Mesodermal cell (in vitro differentiated cells): Measurements from ENCODE around the gene RNF212.

Source experiments
- H3K27ac ChIP-seq: 2 replicates; pipeline ENCODE4 v1.7.0; 2013; ENCODE audit warnings: mild to moderate bottlenecking, low read depth, low read length, moderate library complexity; ENCODE audit not compliant: severe bottlenecking
- H3K36me3 ChIP-seq: 2 replicates; pipeline ENCODE4 v1.7.1; 2013; ENCODE audit warnings: mild to moderate bottlenecking, low read length, moderate library complexity; ENCODE audit not compliant: control insufficient read depth, insufficient read depth
- H3K4me1 ChIP-seq: one replicate; pipeline ENCODE4 v1.7.1; 2013; ENCODE audit warnings: mild to moderate bottlenecking, low read length; ENCODE audit not compliant: insufficient read depth, control insufficient read depth, poor library complexity, severe bottlenecking
- H3K4me3 ChIP-seq: 2 replicates; pipeline ENCODE4 v1.7.0; 2013; ENCODE audit warnings: low read length, control low read depth, mild to moderate bottlenecking; ENCODE audit not compliant: insufficient read depth, poor library complexity, severe bottlenecking; ENCODE audit errors: extremely low read depth
- H3K9me3 ChIP-seq: 2 replicates; pipeline ENCODE4 v1.7.1; 2013; ENCODE audit warnings: mild to moderate bottlenecking, low read length, moderate library complexity; ENCODE audit not compliant: control insufficient read depth
- WGBS, 2 experiments: methylation state at CpG; one replicate each; pipeline ENCODE4 v1.1.5; 2013; ENCODE audit warnings: missing lambda C conversion rate in 2 of 2; ENCODE audit not compliant: insufficient coverage in 2 of 2; 5-methylcytosine and 5-hydroxymethylcytosine counted together

Gene RNF212

GRCh38 chr4:1062419-1062818, 50.9 kb downstream of the RNF212 start:
- H3K36me3 ChIP-seq, result no peaks in the 10 kb centered on the region
- WGBS, 2 experiments, result 78 to 87% methylated on average over 3 of the region's 7 CpGs
- no peak overlapping the region for H3K4me3 ChIP-seq
- no peak overlapping the region for H3K27ac ChIP-seq
- H3K4me1 ChIP-seq, result no peaks in the 10 kb centered on the region
- H3K9me3 ChIP-seq, result no peaks in the 10 kb centered on the region

DNA sequence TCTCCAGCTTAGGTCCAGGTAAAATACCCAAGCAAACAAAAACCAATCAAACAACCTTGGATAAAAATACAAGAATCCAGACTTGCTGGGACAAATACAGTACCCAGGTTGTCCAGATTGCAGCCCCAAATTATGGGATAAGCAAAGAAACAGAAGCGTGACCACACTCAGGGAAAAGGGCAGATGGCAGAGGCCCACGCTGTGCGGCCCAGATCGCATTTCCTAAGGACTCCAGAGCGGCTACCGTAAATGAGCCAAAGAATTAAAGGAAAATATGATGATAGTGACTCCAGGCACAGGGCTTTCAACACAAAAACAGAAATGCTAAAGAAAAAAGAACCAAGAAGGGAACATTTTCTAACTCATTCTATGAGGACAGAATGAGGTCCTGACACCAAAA, 51.6 kb downstream of the RNF212 start:
- Histone ChIP-seq H3K4me1 (no peaks in the 10 kb centered on the region), H3K36me3 (no peaks in the 10 kb centered on the region), H3K4me3 (no peak overlapping the region), H3K27ac (no peak overlapping the region), H3K9me3 (no peaks in the 10 kb centered on the region)
- WGBS, 2 experiments, result 97 to 100% methylated on average over 6 of the region's 6 CpGs

DNA sequence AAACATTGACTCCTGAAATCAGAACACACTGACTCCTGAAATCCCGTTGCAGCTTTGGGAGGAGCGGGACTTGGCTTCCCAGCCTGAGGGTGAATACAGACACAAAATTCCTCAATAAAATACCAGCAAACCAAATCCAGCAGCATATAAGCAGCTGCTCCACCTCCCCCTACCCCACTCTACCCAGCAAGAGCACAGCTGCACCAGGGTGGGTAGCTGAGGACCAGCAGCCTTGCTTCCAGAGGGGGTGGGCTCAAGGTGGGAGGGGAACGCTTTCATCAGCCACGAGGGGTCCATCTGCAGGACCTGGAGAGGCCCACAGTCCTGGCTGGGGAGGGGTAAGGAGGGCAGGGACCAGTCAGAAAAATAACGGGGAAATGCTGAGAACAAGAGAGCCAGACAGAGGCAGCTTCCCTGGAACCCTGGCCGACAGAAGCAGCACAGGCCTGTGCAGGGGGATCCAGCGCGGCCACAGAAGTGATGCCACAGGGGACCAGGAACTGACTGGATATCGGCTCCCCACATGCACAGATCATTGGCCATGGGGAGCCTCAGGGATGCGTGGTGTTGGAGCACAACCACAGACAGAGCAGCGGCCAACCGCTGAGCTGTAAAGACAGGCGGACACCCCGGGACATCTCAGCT, 52.2 kb downstream of the RNF212 start:
- H3K4me3 ChIP-seq, result no peak overlapping the region
- H3K27ac ChIP-seq, result no peak overlapping the region
- H3K9me3 ChIP-seq, result no peaks in the 10 kb centered on the region
- 86 to 87% methylated on average over 14 of the region's 14 CpGs for WGBS, 2 experiments
- no peaks in the 10 kb centered on the region for H3K36me3 ChIP-seq
- no peaks in the 10 kb centered on the region for H3K4me1 ChIP-seq

DNA sequence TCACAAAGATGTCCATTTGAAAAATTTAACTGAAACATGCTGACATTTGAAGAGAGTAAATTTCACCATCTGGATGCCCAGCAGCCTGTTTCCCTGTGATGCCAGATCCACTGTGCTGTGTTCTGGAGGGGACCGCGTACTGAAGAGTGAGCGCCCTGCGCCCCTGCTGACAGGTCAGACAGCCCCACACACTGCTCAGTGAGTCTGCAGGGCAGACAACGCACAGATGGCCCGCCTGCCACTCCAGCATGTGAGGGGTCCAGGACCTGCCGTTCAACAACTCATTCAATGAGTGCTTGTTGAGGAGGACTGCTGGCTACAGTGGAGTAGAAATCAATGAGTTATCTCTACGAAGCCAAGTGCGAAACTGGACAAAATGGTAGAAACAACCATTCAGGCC, 52.7 kb downstream of the RNF212 start:
- H3K4me1 ChIP-seq, result no peaks in the 10 kb centered on the region
- H3K27ac ChIP-seq, result no peak overlapping the region
- H3K36me3 ChIP-seq, result no peaks in the 10 kb centered on the region
- no peaks in the 10 kb centered on the region for H3K9me3 ChIP-seq
- WGBS, 2 experiments, result 94 to 96% methylated on average over 5 to 7 of the region's 9 CpGs
- no peak overlapping the region for H3K4me3 ChIP-seq

DNA sequence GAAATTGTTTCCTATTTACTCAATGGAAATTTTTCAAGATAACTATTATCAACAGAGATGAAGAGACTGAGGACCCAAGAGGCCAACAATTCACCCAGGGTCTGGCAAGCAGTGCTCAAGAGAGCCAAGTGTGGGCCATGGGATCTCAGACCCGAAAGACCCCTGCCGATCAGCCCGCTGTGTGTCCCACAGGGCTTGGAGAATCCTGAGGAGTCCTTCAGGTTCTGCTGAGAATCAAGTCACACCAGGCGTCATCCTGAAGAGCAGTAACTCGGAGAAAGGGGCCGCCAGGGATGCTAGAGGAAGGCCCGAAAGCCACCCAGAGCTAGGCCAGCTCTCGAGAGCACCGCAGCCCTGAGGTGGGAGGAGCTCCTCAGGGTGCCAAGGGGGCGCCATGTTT, 53.2 kb downstream of the RNF212 start:
- no peak overlapping the region for H3K4me3 ChIP-seq
- no peaks in the 10 kb centered on the region for H3K9me3 ChIP-seq
- no peaks in the 10 kb centered on the region for H3K4me1 ChIP-seq
- 76 to 82% methylated on average over 8 to 9 of the region's 10 CpGs for WGBS, 2 experiments
- no peak overlapping the region for H3K27ac ChIP-seq
- H3K36me3 ChIP-seq, result no peaks in the 10 kb centered on the region

- no peak overlapping the region for H3K27ac ChIP-seq
- no peak overlapping the region for H3K4me3 ChIP-seq
- H3K4me1 ChIP-seq, result no peaks in the 10 kb centered on the region
- 75 to 86% methylated on average over 14 of the region's 16 CpGs for WGBS, 2 experiments
- no peaks in the 10 kb centered on the region for H3K36me3 ChIP-seq
- no peaks in the 10 kb centered on the region for H3K9me3 ChIP-seq
Measured at GRCh38 chr4:1058997-1059665, 54.2 kb downstream of the RNF212 start.

DNA sequence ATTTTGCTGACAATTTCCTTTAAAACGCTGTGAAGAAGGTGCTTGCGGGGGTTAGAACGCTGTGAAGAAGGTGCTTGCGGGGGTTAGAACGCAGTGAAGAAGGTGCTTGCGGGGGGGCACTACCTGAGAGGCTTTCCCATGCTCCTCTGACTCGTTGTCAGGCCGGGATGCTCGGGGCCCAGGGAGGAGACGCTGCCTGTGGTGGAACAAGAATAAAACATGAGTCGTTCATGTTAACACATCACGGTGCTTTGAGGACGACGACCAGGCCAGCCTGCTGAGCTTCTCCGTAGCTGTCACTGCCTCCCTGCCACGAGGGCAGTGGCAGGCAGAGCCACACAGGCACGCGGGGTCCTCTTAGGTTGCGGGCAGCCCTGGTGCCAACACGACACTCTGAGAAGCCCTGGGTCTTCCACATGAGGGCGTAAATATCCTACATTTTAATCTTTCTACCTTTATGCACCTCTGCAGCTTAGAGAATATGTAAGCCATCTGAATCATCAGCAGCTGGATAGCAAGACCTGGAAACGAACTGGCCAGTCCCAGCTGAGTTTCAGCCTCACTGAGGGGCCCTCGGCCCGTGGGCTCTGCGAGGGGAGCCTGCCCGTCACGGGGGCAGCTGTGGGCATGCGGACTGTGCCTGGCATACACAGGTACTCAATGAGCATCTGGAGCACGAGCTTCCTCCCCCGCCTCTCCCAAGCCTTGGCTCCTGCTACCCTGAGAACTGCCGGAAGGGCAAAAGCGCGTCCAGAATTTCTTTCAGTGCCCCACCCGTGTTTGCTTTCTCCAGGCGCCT, 55.0 kb downstream of the RNF212 start:
- no peaks in the 10 kb centered on the region for H3K9me3 ChIP-seq
- 75 to 78% methylated on average over 29 to 34 of the region's 35 CpGs for WGBS, 2 experiments
- no peaks in the 10 kb centered on the region for H3K36me3 ChIP-seq
- no peak overlapping the region for H3K4me3 ChIP-seq
- H3K4me1 ChIP-seq, result no peaks in the 10 kb centered on the region
- no peak overlapping the region for H3K27ac ChIP-seq

- Histone ChIP-seq H3K4me1 (no peaks in the 10 kb centered on the region), H3K4me3 (no peak overlapping the region), H3K9me3 (no peaks in the 10 kb centered on the region), H3K36me3 (no peaks in the 10 kb centered on the region), H3K27ac (no peak overlapping the region)
- 86 to 93% methylated on average over 5 to 7 of the region's 7 CpGs for WGBS, 2 experiments
Measured at GRCh38 chr4:1057403-1057745, 56.0 kb downstream of the RNF212 start.

GRCh38 chr4:1056671-1057402, 56.5 kb downstream of the RNF212 start:
- Histone ChIP-seq H3K4me3 (no peak overlapping the region), H3K36me3 (no peaks in the 10 kb centered on the region), H3K4me1 (no peaks in the 10 kb centered on the region), H3K9me3 (no peaks in the 10 kb centered on the region), H3K27ac (no peak overlapping the region)
- WGBS, 2 experiments, result 89 to 91% methylated on average over 18 to 23 of the region's 28 CpGs

DNA sequence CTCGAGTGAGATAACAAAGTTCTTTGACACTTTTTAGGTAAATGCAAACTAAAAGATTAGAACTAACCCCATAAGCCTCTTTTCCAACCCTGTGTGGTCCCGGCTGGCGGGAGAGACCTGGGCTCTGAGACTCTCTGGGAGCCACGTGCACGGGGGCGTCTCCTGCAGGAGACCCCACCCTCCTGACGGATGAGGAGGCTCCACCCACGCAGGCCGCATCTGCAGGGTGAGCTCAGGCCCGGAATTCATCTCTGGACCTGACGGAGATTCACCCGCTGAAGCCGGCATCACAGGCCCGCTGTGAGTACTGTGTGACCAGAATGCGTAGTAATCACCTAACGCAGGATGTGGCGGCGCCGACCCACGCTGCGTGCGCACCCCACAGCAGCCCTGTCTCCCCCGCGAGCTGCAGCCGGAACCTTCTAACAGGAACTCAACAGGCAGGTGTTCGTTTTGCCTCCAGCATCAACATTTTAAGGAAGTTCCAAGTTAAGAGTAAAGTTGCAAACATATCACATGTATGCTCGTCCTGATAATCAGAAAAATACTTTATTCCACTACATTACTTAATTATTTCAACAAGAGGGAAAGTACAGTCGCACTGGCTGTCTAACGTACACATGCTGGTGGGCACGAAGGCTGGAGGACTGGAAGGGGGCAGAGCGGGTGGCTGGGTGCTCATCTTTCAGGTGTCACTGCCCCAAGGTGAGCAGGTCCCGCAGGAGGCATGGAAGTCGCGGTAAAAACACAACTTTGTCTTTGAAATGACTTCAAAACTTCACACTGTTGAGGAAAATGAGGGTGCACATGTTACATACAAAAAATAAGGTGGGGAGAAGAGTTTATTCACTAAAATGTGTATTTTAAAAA, 57.4 kb downstream of the RNF212 start:
- H3K4me1 ChIP-seq, result no peaks in the 10 kb centered on the region
- no peak overlapping the region for H3K27ac ChIP-seq
- peaks cover 4% of the 10 kb centered on the region for H3K9me3 ChIP-seq
- no peak overlapping the region for H3K4me3 ChIP-seq
- WGBS, 2 experiments, result 61 to 66% methylated on average over 27 to 31 of the region's 34 CpGs
- no peaks in the 10 kb centered on the region for H3K36me3 ChIP-seq
